Measurements from ENCODE around the gene HSD17B8.
"Not testable (repeated sequence)": the region's sequence is repeated elsewhere in the genome, so short reads cannot be mapped to it uniquely, and the experiment has no call there.

HSD17B8 gene

DNA sequence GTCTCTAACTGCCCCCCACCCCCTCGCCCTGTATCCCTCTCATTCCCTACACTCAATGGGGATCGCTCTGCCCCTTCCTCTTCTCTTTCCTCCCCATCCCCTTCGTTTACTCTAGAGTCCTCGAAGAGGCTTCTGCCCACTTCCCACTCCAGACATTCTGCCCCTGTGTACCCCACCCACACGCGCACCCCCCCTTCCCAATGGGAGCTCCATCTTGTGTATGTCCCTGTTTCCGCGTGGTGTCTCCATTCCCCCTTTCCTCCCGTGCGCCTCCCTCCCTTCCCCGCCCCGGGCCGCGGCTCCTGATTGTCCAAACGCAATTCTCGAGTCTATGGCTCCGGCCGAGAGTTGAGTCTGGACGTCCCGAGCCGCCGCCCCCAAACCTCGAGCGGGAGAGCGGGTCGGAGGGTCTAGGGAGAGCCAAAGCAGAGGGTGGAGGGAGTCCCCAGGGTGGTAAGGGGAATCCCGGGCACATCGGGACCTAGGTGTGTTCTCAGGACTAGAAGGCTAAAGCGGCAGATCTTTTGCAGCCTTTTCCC, 3.2 kb downstream of the HSD17B8 start:
- no peak for DNase-seq

DNA sequence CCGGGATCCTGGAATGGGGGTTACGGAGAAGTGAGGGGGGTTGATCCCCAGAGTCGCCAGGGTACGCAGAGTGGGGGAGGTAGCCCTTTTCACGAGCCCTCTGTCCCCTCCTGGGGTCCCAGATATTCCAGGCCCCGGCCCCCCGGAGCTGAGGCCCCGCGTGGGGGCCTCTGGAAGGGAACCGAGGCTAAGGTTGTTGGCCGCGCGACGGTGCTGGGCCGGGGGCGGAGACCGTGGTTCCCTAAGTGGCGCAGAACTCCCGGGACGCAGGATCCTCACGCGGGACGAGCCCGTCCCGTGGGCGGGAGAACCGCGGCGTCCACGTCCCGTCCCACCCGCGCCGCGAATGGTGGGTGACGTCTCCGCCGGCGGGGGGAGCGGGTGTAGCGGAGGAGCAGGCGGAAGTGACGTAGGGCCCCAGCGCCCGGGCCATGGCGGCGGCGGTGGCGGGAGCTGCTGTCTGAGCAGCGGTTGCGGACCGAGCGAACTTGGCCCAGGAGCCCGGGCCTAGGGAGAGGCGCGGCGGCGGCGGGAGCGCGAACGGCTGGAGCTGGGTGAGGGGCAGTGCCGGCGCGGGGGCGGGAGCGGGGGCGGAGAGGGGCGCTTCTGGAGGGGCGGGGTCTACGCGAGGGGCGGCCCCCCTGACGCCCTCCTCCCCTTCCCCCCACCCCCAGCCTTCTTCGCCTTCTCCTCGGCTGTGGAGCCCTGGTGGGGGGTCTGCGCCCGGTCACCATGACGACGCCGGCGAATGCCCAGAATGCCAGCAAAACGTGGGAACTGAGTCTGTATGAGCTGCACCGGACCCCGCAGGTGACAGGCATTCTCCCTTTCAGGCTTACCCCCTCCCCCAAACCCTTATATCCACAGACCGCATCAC, 3.9 kb downstream of the HSD17B8 start, which contains the start of gene RING1:
Gene RING1, plus strand, starts transcription at position 410 of the 877 bp plus-strand sequence. Its CDS starts 323 bp downstream, at position 733.
- DNase-seq = no peak

DNA sequence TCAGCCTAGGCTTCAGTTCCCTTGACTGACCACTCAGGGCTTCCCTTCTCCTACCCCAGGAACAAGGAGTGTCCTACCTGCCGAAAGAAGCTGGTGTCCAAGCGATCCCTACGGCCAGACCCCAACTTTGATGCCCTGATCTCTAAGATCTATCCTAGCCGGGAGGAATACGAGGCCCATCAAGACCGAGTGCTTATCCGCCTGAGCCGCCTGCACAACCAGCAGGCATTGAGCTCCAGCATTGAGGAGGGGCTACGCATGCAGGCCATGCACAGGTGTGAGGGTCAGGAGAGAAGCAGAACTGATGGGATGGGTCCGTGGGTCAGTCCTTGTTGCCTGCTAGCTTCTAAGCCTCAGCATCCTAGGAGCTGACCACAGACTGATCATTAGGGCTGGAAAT, 5.4 kb downstream of the HSD17B8 start:
- no peak for DNase-seq

GRCh38 chr6:33211136-33211535, 6.7 kb downstream of the HSD17B8 start:
- DNase-seq = no peak

GRCh38 chr6:33211666-33212422, 7.4 kb downstream of the HSD17B8 start:
- DNase-seq = no peak

DNA sequence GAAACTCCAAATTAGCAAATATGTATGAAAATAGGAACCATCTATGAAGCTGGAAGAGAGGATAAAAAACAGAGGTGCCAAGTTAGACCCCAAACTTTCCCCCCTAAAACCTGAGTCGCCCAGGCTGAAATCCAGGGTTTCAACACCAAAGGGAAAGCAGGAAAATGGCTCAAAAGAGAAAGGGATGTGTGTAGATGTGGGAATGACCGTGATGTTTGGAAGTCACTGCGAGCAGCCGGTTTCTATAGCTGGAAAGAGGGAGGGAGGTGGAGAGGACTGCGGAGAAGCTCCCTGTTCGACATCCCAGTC, 8.4 kb downstream of the HSD17B8 start:
- DNase-seq = no peak

GRCh38 chr6:33213166-33213988, 8.9 kb downstream of the HSD17B8 start:
- no peak for DNase-seq

- no peak for DNase-seq
These were observed 9.5 kb downstream of the HSD17B8 start for GRCh38 chr6:33213989-33214335.

- DNase-seq = no peak
These were observed 11.0 kb downstream of the HSD17B8 start for GRCh38 chr6:33215271-33216116.

DNA sequence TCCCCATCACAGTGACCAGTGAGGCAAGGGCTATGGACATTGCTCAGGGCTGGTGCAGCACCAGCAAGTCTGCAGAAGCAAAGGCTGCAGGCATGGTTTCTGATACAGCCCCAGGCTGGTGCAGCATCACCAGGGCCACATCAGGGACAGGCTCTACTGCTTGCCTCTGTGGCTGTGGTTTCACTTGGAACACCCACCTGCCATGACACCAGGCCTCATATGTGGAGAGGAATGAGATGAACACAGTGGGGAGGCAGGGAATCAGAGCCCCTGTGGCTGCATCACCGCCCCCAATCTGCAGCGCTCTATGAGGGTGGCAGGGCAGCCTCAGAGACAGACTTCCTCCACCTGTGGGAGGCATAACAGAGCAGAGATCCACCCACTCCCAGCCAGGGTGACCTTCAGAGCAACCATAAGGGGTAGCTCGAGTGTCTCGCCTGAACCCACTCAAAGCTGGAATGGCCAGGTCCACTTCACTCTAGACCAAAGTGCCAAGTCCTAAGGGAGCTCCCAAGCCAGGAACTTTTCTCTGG, 11.7 kb downstream of the HSD17B8 start:
- DNase-seq = no peak

DNA sequence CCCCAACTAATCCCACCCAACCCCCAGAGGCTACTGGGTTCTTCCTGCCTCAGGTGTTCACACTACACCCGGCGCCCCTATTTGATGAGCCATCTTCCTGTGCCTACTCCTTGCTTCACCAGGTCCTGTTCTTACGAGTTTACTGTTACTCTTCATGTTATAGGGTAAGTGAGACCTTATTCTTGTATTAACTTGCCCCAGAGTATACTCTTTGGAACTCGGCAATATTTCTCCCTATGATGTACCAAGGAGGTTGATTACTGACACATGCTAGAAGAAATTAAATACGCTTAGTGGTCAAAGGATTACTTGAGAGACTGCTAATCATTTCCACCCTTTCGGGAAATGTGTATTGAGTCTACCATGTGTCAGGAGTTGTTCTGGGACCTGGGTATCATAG, 12.8 kb downstream of the HSD17B8 start:
- DNase-seq = no peak

GRCh38 chr6:33217681-33218080, 13.2 kb downstream of the HSD17B8 start:
- no peak for DNase-seq

GRCh38 chr6:33226503-33227120, 22.2 kb downstream of the HSD17B8 start:
- DNase-seq = not testable (repeated sequence)

DNA sequence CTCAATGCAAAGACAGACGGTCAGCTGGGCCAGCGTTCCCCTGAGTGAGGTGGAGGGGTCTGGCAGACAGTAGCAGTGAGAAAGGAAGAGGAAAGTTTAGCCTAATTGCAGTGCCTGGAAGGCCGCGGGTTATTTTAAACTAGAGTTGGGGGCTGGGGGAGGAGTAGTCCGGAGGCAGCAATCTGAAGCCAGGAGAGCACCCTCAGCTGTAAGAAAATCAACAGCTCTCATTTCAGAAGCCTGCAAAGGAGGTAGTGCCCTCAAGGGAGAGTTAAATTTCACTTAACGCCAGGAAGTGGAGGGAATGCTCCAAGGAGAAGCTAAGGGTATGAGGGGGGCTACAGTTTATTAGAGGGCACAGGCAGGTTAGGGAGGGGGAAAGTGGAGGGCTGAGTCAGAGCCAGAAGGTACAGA, 30.8 kb downstream of the HSD17B8 start:
- DNase-seq = peak; percentile 48

GRCh38 chr6:33236328-33236727, 31.9 kb downstream of the HSD17B8 start:
- no peak for DNase-seq

GRCh38 chr6:33236852-33237251, 32.4 kb downstream of the HSD17B8 start:
- DNase-seq = no peak

DNA sequence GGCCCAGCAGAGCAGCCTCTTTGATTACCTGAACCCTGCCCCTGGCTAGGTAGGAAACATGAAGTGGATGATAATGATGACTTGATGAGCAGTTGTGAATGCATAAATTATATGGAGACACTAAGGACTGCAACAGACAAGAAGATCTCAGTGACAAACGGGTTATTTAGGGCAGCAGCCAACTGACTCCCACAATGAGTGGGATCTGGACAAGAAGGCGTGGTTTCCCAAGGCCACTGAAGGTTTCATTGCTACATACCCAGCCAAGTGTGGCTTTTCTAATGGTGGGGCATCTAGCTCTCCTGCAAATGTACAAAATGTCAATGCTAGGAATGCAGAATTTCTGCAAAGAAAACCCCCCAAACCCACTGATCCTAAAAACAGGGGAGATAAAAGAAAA, 33.3 kb downstream of the HSD17B8 start:
- no peak for DNase-seq

DNA sequence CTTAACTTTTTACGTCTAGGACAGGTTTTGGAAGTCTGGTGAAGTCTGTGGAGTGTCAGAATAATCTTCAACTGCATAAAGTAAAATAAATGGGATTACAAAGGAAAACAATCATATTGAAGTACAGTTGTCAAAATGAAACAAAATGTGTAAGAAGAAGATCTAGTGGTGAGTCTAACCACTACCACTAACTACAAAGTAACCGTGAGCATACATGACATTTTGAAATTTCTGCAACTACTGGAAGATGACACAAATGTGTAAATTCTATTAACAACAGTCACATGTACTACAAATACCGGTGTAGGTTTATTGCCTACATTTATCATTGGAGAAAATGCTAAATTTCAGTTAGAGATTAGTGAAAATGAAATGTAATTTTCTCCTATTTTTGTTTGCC, 37.5 kb downstream of the HSD17B8 start:
- DNase-seq = no peak

GRCh38 chr6:33243476-33243875, 39.0 kb downstream of the HSD17B8 start:
- no peak for DNase-seq

DNA sequence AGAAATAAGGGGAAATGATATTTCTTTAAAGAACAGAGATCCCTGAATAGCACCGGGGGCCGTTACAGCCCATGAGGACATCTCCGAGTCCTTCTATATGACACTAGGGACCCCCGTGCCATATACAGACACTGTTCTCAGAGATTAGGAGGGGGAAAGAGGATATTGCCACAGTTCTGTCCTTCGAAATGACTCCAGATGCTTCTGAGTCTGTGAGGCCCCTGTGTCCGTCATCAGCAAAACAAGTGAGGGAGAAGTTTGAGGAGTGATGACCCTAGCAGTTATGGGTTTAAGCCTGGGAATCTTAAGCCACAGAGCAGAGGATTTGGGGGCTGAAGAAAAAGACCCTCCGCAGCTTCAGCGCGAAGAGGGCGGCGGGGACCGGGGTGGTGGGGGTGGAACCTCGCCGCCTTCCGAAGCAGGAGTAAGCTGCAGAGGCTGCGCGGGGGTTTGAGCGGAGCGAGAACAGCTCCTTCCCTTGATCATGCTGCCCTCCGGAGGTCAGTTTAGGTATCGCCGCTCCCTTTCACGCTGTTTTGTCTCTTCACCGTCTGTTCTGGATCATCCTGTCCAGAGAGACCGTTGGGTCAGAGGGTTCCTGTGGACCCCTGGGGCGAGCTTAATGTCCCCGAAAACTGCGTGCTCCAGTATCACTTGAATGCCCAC, 43.7 kb downstream of the HSD17B8 start:
- peak; percentile 40 for DNase-seq

DNA sequence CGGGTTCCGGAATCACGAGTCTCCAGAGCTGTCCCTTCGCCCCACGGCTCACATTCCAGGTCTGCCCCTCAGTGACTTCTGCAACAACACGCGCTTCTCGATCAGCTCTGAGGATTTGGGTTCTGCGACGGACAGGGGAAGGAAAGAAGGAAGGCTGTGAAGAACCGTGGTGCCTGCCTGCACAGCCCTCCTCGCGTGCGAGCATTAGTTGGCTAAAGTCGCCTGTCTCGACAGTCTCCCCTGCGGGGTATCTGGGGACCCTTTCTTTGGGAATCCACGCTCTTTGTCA, 44.1 kb downstream of the HSD17B8 start:
- no peak for DNase-seq

All from NCI-H1436 treated with DMSO at 0.1 percent for 48 hours (cell line).